Smooth muscle cell (in vitro differentiated cells): ENCODE data around the gene CXCL6. TPM values are rescaled to one million over a fixed set of nuclear protein-coding genes. Genes with fewer than 3 reads are reported as not detected.

Source experiments
- DNase-seq: peaks from one replicate; lab custom pipeline; 2025; ENCODE audit not compliant: unreplicated experiment; lab: John Stamatoyannopoulos, UW
- H2AFZ ChIP-seq: fragments of 200-600 bp; sonication (generic); 2 replicates; pipeline ENCODE4 v1.6.0; 2016; ENCODE audit warnings: antibody characterized with exemption, low read depth, mild to moderate bottlenecking
- H3F3A ChIP-seq: fragments of 200-600 bp; sonication (generic); 2 replicates; pipeline ENCODE4 v1.6.0; 2017; ENCODE audit warnings: antibody characterized with exemption, low read depth
- H3K27ac ChIP-seq: fragments of 200-600 bp; sonication (generic); 2 replicates; pipeline ENCODE4 v1.5.1; 2016; ENCODE audit warnings: low read depth, mild to moderate bottlenecking
- H3K27me3 ChIP-seq: fragments of 200-600 bp; sonication (generic); 2 replicates; pipeline ENCODE4 v1.6.1; 2016; ENCODE audit warnings: low read depth, mild to moderate bottlenecking
- H3K36me3 ChIP-seq: fragments of 200-600 bp; sonication (generic); 2 replicates; pipeline ENCODE4 v1.5.1; 2016; ENCODE audit warnings: low read depth
- H3K4me1 ChIP-seq: fragments of 200-600 bp; sonication (generic); 2 replicates; pipeline ENCODE4 v1.5.1; 2016; ENCODE audit warnings: low read depth
- H3K4me2 ChIP-seq: fragments of 200-600 bp; sonication (generic); 2 replicates; pipeline ENCODE4 v1.6.0; 2016; ENCODE audit warnings: mild to moderate bottlenecking
- H3K4me3 ChIP-seq: fragments of 200-600 bp; sonication (generic); 2 replicates; pipeline ENCODE4 v1.5.1; 2016; ENCODE audit warnings: mild to moderate bottlenecking
- H3K79me2 ChIP-seq: fragments of 200-600 bp; sonication (generic); 2 replicates; pipeline ENCODE4 v1.6.0; 2016; ENCODE audit warnings: low read depth, mild to moderate bottlenecking
- H3K9ac ChIP-seq: fragments of 200-600 bp; sonication (generic); 2 replicates; pipeline ENCODE4 v1.6.0; 2016; ENCODE audit warnings: low read depth
- H3K9me3 ChIP-seq: fragments of 200-600 bp; sonication (generic); replicated peaks from 2 replicates; pipeline ENCODE4 v1.5.1; 2016; ENCODE audit warnings: low read depth
- H4K20me1 ChIP-seq: fragments of 200-600 bp; sonication (generic); 2 replicates; pipeline ENCODE4 v1.6.0; 2016; ENCODE audit warnings: low read depth
- WGBS: methylation state at CpG from one replicate; pipeline ENCODE4 v1.1.7; 2016; ENCODE audit warnings: low lambda C conversion rate; 5-methylcytosine and 5-hydroxymethylcytosine counted together
- polyA plus RNA-seq: library from polyadenylated mRNA; unstranded; fragments of >200 nt; fragmentation: Nextera tagmentation; extraction: Ambion mirVana; gene quantifications from 2 replicates; pipeline ENCODE4 v1.2.1, GENCODE V29; 2016
- total RNA-seq: library from RNA; depleted of rRNA; stranded (reverse); fragments of >200 nt; gene quantifications from 2 replicates; pipeline ENCODE4 v1.2.3, GENCODE V29; 2014
- TF ChIP-seq, protein P1 (sequence below): fragments of 200-600 bp; sonication (generic); IDR thresholded peaks from 2 replicates; pipeline ENCODE4 v1.5.1; 2017; ENCODE audit warnings: borderline replicate concordance, mild to moderate bottlenecking, antibody characterized with exemption; ENCODE audit not compliant: insufficient read depth, poor library complexity, severe bottlenecking

The CXCL6 gene
- total and polyA plus RNA-seq, 2 experiments from 2014 or later: 30.6 to 31.7 TPM

DNA sequence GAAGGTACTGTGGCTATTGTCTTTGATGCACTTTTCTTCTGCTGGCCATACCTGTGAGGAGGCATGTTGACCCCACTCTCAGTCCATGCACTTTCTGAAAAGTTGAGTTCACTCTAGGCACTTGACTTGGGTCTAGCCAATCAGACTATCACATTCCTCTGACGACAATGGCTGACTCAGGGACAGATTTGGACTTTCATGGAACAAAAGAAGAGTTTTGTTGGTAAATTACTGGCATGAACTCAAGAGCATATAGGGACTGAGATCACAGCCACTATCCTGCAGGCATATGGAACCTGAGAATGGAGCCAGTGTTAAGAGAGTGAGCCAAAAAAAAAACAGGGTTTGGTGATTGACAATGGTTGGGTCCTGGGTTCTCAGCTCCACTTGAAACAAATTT lies 24.6 kb upstream of the CXCL6 start:
- WGBS: 77% methylated on average over 1 of the region's 1 CpG
- DNase-seq: no peak

DNA sequence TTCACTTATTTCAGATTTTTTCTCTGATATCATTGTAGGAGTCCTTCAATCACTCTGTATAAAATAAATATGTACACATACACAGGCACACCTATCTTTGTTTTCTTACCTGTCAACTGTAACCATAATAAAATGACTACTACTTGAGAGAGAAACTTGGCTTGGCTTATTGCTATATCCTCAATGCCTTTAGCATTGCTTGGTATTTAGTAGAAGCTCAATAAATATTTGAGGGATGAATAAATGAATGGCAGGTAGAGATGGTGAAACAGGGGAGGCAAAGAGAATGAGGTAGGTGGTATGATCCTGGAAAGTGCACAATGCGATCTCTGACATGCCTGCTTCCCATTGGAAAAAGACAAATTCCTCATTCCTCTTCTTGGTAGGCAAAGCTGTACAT lies 21.8 kb upstream of the CXCL6 start:
- no peaks in the 10 kb centered on the region for H4K20me1 ChIP-seq
- H3K4me3 ChIP-seq: no peak overlapping the region
- H3K4me2 ChIP-seq: no peak overlapping the region
- no peak overlapping the region for H3K27ac ChIP-seq
- H3K27me3 ChIP-seq: no peaks in the 10 kb centered on the region
- H2AFZ ChIP-seq: no peak overlapping the region
- H3K9me3 ChIP-seq: no peaks in the 10 kb centered on the region
- no peaks in the 10 kb centered on the region for H3K79me2 ChIP-seq
- DNase-seq: no peak
- H3K9ac ChIP-seq: no peak overlapping the region
- TF ChIP-seq, protein P1, sequence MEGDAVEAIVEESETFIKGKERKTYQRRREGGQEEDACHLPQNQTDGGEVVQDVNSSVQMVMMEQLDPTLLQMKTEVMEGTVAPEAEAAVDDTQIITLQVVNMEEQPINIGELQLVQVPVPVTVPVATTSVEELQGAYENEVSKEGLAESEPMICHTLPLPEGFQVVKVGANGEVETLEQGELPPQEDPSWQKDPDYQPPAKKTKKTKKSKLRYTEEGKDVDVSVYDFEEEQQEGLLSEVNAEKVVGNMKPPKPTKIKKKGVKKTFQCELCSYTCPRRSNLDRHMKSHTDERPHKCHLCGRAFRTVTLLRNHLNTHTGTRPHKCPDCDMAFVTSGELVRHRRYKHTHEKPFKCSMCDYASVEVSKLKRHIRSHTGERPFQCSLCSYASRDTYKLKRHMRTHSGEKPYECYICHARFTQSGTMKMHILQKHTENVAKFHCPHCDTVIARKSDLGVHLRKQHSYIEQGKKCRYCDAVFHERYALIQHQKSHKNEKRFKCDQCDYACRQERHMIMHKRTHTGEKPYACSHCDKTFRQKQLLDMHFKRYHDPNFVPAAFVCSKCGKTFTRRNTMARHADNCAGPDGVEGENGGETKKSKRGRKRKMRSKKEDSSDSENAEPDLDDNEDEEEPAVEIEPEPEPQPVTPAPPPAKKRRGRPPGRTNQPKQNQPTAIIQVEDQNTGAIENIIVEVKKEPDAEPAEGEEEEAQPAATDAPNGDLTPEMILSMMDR: no peak
- no peaks in the 10 kb centered on the region for H3K4me1 ChIP-seq
- H3F3A ChIP-seq: no peaks in the 10 kb centered on the region
- 89% methylated on average over 1 of the region's 1 CpG for WGBS
- no peaks in the 10 kb centered on the region for H3K36me3 ChIP-seq

More for the DNA sequence above, 24.6 kb upstream of the CXCL6 start:
- no peak overlapping the region for H3K9ac ChIP-seq
- H3K79me2 ChIP-seq: no peaks in the 10 kb centered on the region
- no peak overlapping the region for H2AFZ ChIP-seq
- no peaks in the 10 kb centered on the region for H3K4me1 ChIP-seq
- no peaks in the 10 kb centered on the region for H3K9me3 ChIP-seq
- H3K27ac ChIP-seq: no peak overlapping the region
- peaks cover 19% of the 10 kb centered on the region for H3K27me3 ChIP-seq
- TF ChIP-seq, protein P1: no peak
- H4K20me1 ChIP-seq: no peaks in the 10 kb centered on the region
- H3K4me3 ChIP-seq: no peak overlapping the region
- H3K36me3 ChIP-seq: no peaks in the 10 kb centered on the region
- no peak overlapping the region for H3K4me2 ChIP-seq
- H3F3A ChIP-seq: no peaks in the 10 kb centered on the region

DNA sequence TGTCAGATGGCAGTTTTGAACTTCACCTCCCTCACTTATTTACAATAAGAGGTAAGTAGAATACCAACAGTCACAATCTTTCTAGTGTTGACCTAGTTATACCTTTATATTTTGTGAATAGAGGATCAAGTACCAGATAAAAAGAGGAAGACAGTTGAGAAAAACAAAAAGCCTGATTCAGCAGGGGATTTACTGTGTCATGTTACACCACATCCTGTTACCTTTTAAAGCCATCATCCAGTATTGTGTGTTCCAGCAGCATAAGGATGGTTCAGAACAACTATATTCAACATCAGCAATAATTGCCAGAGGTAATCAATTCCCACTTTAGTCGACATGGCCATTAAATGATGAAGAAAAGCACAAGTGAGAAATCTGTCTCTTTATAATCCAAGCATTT lies 21.3 kb upstream of the CXCL6 start:
- no peaks in the 10 kb centered on the region for H3K9me3 ChIP-seq
- H4K20me1 ChIP-seq: no peaks in the 10 kb centered on the region
- no peak for DNase-seq
- H3F3A ChIP-seq: no peaks in the 10 kb centered on the region
- no peaks in the 10 kb centered on the region for H3K4me1 ChIP-seq
- no peak overlapping the region for H3K4me2 ChIP-seq
- no peak overlapping the region for H2AFZ ChIP-seq
- no peak overlapping the region for H3K4me3 ChIP-seq
- H3K36me3 ChIP-seq: no peaks in the 10 kb centered on the region
- H3K27me3 ChIP-seq: no peaks in the 10 kb centered on the region
- H3K27ac ChIP-seq: no peak overlapping the region
- no peaks in the 10 kb centered on the region for H3K79me2 ChIP-seq
- no peak overlapping the region for H3K9ac ChIP-seq
- 77% methylated on average over 1 of the region's 1 CpG for WGBS
- TF ChIP-seq, protein P1: no peak

DNA sequence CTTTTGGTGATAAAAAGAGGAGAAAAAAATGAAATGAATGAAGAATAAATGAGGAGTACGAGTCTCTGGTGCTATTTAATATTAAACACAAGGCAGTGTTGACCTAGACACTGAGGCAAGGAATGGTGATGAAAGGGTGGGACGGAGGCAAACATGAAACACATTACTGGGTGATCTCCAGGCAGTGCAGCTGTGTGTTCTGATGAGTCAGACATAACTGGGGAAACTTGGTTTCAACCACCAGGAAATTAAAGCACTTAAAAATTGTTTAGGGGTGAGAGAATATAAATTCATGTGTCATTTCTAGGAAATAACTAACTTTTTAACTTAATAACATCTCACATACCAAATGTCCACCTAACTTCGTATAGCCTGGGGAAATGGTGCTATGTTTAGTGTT lies 19.7 kb upstream of the CXCL6 start:
- H3K9me3 ChIP-seq: no peaks in the 10 kb centered on the region
- no peak for DNase-seq
- no peaks in the 10 kb centered on the region for H3K4me1 ChIP-seq
- H3K79me2 ChIP-seq: no peaks in the 10 kb centered on the region
- H3F3A ChIP-seq: no peaks in the 10 kb centered on the region
- peak overlapping the region; percentile 43 for H3K4me2 ChIP-seq
- H3K36me3 ChIP-seq: no peaks in the 10 kb centered on the region
- H2AFZ ChIP-seq: no peak overlapping the region
- H3K27me3 ChIP-seq: no peaks in the 10 kb centered on the region
- no peaks in the 10 kb centered on the region for H4K20me1 ChIP-seq
- TF ChIP-seq, protein P1: no peak
- H3K4me3 ChIP-seq: no peak overlapping the region
- H3K27ac ChIP-seq: no peak overlapping the region
- H3K9ac ChIP-seq: no peak overlapping the region
- WGBS: 48% methylated on average over 3 of the region's 3 CpGs
